Prostate gland (tissue), 1 donor: ENCODE measurements around the gene DMBT1.

ENCODE experiments used
- POLR2A ChIP-seq: fragments of 450-650 bp; IDR thresholded peaks from one replicate; pipeline ENCODE4 v1.6.1; 2016; ENCODE audit warnings: antibody characterized with exemption, mild to moderate bottlenecking
- POLR2AphosphoS5 ChIP-seq: sonication (generic); formaldehyde crosslinking; IDR thresholded peaks from one replicate; pipeline ENCODE4 v1.6.1; 2017; ENCODE audit warnings: antibody characterized with exemption

- TF ChIP-seq POLR2A, result no peak
- TF ChIP-seq POLR2AphosphoS5, result no peak
Measured at GRCh38 chr10:122658356-122659049, 97.9 kb downstream of the DMBT1 start.
